ENCODE measurements around the gene KLLN.
"Not testable (repeated sequence)": the region's sequence is repeated elsewhere in the genome, so short reads cannot be mapped to it uniquely, and the experiment has no call there.

Gene KLLN

GRCh38 chr10:87878664-87879459 is 15.5 kb upstream of the KLLN start:
- no peak for TF ChIP-seq JUND (IDR thresholded peaks at IDR 0.05; ENCODE audit: low read depth)
- in situ Hi-C loops (cut with HindIII; ENCODE audit: low pct_unique_long_range_greater_than_20kb, low sequenced_read_pairs) = no loop called here
- DNase-seq (ENCODE audit: low read depth in 1 of 2, low spot score in 1 of 2) = no peak

- no peak for DNase-seq (ENCODE audit: low read depth in 1 of 2, low spot score in 1 of 2)
- in situ Hi-C loops (cut with HindIII; ENCODE audit: low pct_unique_long_range_greater_than_20kb, low sequenced_read_pairs) = no loop called here
- TF ChIP-seq JUND (IDR thresholded peaks at IDR 0.05; ENCODE audit: low read depth) = no peak
Observed at GRCh38 chr10:87875929-87876571, 12.7 kb upstream of the KLLN start.

- in situ Hi-C loops (cut with HindIII; ENCODE audit: low pct_unique_long_range_greater_than_20kb, low sequenced_read_pairs) = loop anchor here (25.0 kb wide), 1 partner anchor 239 kb away; no protein-coding TSS in a partner anchor
- DNase-seq (ENCODE audit: low read depth in 1 of 2, low spot score in 1 of 2) = no peak
- TF ChIP-seq JUND (IDR thresholded peaks at IDR 0.05; ENCODE audit: low read depth) = no peak
Observed at GRCh38 chr10:87873656-87874055, 10.3 kb upstream of the KLLN start.

- in situ Hi-C loops (cut with HindIII; ENCODE audit: low pct_unique_long_range_greater_than_20kb, low sequenced_read_pairs) = loop anchor here (25.0 kb wide), 1 partner anchor 239 kb away; no protein-coding TSS in a partner anchor
- TF ChIP-seq JUND (IDR thresholded peaks at IDR 0.05; ENCODE audit: low read depth) = no peak
- DNase-seq (ENCODE audit: low read depth in 1 of 2, low spot score in 1 of 2) = no peak
Observed at GRCh38 chr10:87872828-87873227, 9.5 kb upstream of the KLLN start.

- in situ Hi-C loops (cut with HindIII; ENCODE audit: low pct_unique_long_range_greater_than_20kb, low sequenced_read_pairs) = loop anchor here (25.0 kb wide), 1 partner anchor 242 kb away; no protein-coding TSS in a partner anchor
- TF ChIP-seq JUND (IDR thresholded peaks at IDR 0.05; ENCODE audit: low read depth) = no peak
- no peak for DNase-seq (ENCODE audit: low read depth in 1 of 2, low spot score in 1 of 2)
Observed at GRCh38 chr10:87869773-87870551, 6.6 kb upstream of the KLLN start.

GRCh38 chr10:87869139-87869538 is 5.8 kb upstream of the KLLN start:
- in situ Hi-C loops (cut with HindIII; ENCODE audit: low pct_unique_long_range_greater_than_20kb, low sequenced_read_pairs) = loop anchor here (25.0 kb wide), 1 partner anchor 243 kb away; no protein-coding TSS in a partner anchor
- DNase-seq (ENCODE audit: low read depth in 1 of 2, low spot score in 1 of 2) = not testable (repeated sequence)

GRCh38 chr10:87868277-87868676 is 4.9 kb upstream of the KLLN start:
- no peak for DNase-seq (ENCODE audit: low read depth in 1 of 2, low spot score in 1 of 2)

GRCh38 chr10:87867453-87867852 is 4.1 kb upstream of the KLLN start:
- in situ Hi-C loops (cut with HindIII; ENCODE audit: low pct_unique_long_range_greater_than_20kb, low sequenced_read_pairs) = loop anchor here (25.0 kb wide), 1 partner anchor 245 kb away; no protein-coding TSS in a partner anchor
- DNase-seq (ENCODE audit: low read depth in 1 of 2, low spot score in 1 of 2) = no peak
- TF ChIP-seq JUND (IDR thresholded peaks at IDR 0.05; ENCODE audit: low read depth) = no peak

More at GRCh38 chr10:87868277-87868676, 4.9 kb upstream of the KLLN start:
- TF ChIP-seq JUND (IDR thresholded peaks at IDR 0.05; ENCODE audit: low read depth) = no peak
- in situ Hi-C loops (cut with HindIII; ENCODE audit: low pct_unique_long_range_greater_than_20kb, low sequenced_read_pairs) = loop anchor here (25.0 kb wide), 1 partner anchor 244 kb away; no protein-coding TSS in a partner anchor

- no peak for DNase-seq (ENCODE audit: low read depth in 1 of 2, low spot score in 1 of 2)
- in situ Hi-C loops (cut with HindIII; ENCODE audit: low pct_unique_long_range_greater_than_20kb, low sequenced_read_pairs) = loop anchor here (25.0 kb wide), 1 partner anchor 246 kb away; no protein-coding TSS in a partner anchor
- TF ChIP-seq JUND (IDR thresholded peaks at IDR 0.05; ENCODE audit: low read depth) = no peak
Observed at GRCh38 chr10:87866412-87866974, 3.2 kb upstream of the KLLN start.

GRCh38 chr10:87865241-87865881 is 2.0 kb upstream of the KLLN start:
- in situ Hi-C loops (cut with HindIII; ENCODE audit: low pct_unique_long_range_greater_than_20kb, low sequenced_read_pairs) = loop anchor here (25.0 kb wide), 1 partner anchor 247 kb away; no protein-coding TSS in a partner anchor
- DNase-seq (ENCODE audit: low read depth in 1 of 2, low spot score in 1 of 2) = no peak
- no peak for TF ChIP-seq JUND (IDR thresholded peaks at IDR 0.05; ENCODE audit: low read depth)

- in situ Hi-C loops (cut with HindIII; ENCODE audit: low pct_unique_long_range_greater_than_20kb, low sequenced_read_pairs) = loop anchor here (25.0 kb wide), 1 partner anchor 248 kb away; no protein-coding TSS in a partner anchor
- DNase-seq (ENCODE audit: low read depth in 1 of 2, low spot score in 1 of 2) = peak; percentile 12 to 31
- no peak for TF ChIP-seq JUND (IDR thresholded peaks at IDR 0.05; ENCODE audit: low read depth)
Observed at GRCh38 chr10:87864496-87865059, 1.2 kb upstream of the KLLN start.

- in situ Hi-C loops (cut with HindIII; ENCODE audit: low pct_unique_long_range_greater_than_20kb, low sequenced_read_pairs) = loop anchor here (25.0 kb wide), 1 partner anchor 248 kb away; no protein-coding TSS in a partner anchor
- not testable (repeated sequence) for DNase-seq (ENCODE audit: low read depth in 1 of 2, low spot score in 1 of 2)
Observed at GRCh38 chr10:87863951-87864495, 690 bp upstream of the KLLN start.

Measured in T47D (cell line).